ENCODE measurements around the gene SCARB1. TPM values are rescaled to one million over a fixed set of nuclear protein-coding genes. Genes with fewer than 3 reads are reported as not detected.

The SCARB1 gene
- total and polyA plus RNA-seq, 9 of the 15 experiments (the other 6 are each of a cell fraction or from before 2014, with no cell fraction given) = 0.56 to 157 (median 52.8) TPM

- TF ChIP-seq MAZ (CRISPR knock-in tag; conservative IDR thresholded peaks at IDR 0.05 in 1 of 2, IDR thresholded peaks at IDR 0.05 in 1 of 2) (0 out of 4 replicates have a peak, but pooled peaks of 1 of the 2 experiments have one; percentile 45), RBFOX2 (IDR thresholded peaks at IDR 0.05; ENCODE audit: low read depth, low read length) (0 out of 2 replicates have a peak, but pooled peaks have one; percentile 29), L3MBTL2 (IDR thresholded peaks at IDR 0.05) (0 out of 2 replicates have a peak, but pooled peaks have one; percentile 13), HDAC2 (IDR thresholded peaks at IDR 0.05) (peak; percentile 92), TCF7 (IDR thresholded peaks at IDR 0.05; ENCODE audit: borderline replicate concordance) (no peak), BCOR (IDR thresholded peaks at IDR 0.05) (peak; percentile 99), PCBP1 (IDR thresholded peaks at IDR 0.05; ENCODE audit: low read depth, low read length, poor library complexity, severe bottlenecking) (peak; percentile 55), HDAC1 (IDR thresholded peaks at IDR 0.05) (0 out of 4 replicates have a peak, but pooled peaks have one; percentile 20 to 33), GTF2F1 (IDR thresholded peaks at IDR 0.05; ENCODE audit: low read depth, low read length) (no peak), TEAD2 (tag; IDR thresholded peaks at IDR 0.05) (peak; percentile 75), CBX3 (IDR thresholded peaks at IDR 0.05; ENCODE audit: borderline replicate concordance in 1 of 2, low read length in 2 of 2) (peak in 1 of 2 experiments; percentile 74; a peak in 2 of 3 replicates), TEAD1 (CRISPR knock-in tag; IDR thresholded peaks at IDR 0.05) (peak; percentile 40 to 77; a peak in 2 of 4 replicates), DPF2 (IDR thresholded peaks at IDR 0.05) (no peak), USF2 (CRISPR knock-in tag; IDR thresholded peaks at IDR 0.05) (peak; percentile 80), THAP12 (CRISPR knock-in tag; IDR thresholded peaks at IDR 0.05) (no peak), CTBP1 (IDR thresholded peaks at IDR 0.05; ENCODE audit: borderline replicate concordance) (peak; percentile 57), PKNOX1 (IDR thresholded peaks at IDR 0.05) (peak; percentile 44), CXXC5 (CRISPR knock-in tag; IDR thresholded peaks at IDR 0.05) (peak; percentile 41), PHF20 (IDR thresholded peaks at IDR 0.05; ENCODE audit: partially characterized antibody) (peak; percentile 9)
- TF ChIP-seq, protein P1, sequence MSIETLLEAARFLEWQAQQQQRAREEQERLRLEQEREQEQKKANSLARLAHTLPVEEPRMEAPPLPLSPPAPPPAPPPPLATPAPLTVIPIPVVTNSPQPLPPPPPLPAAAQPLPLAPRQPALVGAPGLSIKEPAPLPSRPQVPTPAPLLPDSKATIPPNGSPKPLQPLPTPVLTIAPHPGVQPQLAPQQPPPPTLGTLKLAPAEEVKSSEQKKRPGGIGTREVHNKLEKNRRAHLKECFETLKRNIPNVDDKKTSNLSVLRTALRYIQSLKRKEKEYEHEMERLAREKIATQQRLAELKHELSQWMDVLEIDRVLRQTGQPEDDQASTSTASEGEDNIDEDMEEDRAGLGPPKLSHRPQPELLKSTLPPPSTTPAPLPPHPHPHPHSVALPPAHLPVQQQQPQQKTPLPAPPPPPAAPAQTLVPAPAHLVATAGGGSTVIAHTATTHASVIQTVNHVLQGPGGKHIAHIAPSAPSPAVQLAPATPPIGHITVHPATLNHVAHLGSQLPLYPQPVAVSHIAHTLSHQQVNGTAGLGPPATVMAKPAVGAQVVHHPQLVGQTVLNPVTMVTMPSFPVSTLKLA (conservative IDR thresholded peaks at IDR 0.05) = peak in 1 of 2 experiments; percentile 32; a peak in 1 of 4 replicates
- TF ChIP-seq, protein P2, sequence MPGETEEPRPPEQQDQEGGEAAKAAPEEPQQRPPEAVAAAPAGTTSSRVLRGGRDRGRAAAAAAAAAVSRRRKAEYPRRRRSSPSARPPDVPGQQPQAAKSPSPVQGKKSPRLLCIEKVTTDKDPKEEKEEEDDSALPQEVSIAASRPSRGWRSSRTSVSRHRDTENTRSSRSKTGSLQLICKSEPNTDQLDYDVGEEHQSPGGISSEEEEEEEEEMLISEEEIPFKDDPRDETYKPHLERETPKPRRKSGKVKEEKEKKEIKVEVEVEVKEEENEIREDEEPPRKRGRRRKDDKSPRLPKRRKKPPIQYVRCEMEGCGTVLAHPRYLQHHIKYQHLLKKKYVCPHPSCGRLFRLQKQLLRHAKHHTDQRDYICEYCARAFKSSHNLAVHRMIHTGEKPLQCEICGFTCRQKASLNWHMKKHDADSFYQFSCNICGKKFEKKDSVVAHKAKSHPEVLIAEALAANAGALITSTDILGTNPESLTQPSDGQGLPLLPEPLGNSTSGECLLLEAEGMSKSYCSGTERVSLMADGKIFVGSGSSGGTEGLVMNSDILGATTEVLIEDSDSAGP (CRISPR knock-in tag; IDR thresholded peaks at IDR 0.05) = no peak
These were observed 117.6 kb downstream of the SCARB1 start (continued) for GRCh38 chr12:124745891-124746570.
